GM12872 (cell line): ENCODE measurements around the gene ADCK1.

Experiments
- CTCF ChIP-seq: IDR thresholded peaks from 3 replicates; pipeline ENCODE4 v1.5.1; 2011; ENCODE audit warnings: low read depth, mild to moderate bottlenecking, low read length, moderate library complexity; ENCODE audit not compliant: insufficient read depth

ADCK1 gene

DNA sequence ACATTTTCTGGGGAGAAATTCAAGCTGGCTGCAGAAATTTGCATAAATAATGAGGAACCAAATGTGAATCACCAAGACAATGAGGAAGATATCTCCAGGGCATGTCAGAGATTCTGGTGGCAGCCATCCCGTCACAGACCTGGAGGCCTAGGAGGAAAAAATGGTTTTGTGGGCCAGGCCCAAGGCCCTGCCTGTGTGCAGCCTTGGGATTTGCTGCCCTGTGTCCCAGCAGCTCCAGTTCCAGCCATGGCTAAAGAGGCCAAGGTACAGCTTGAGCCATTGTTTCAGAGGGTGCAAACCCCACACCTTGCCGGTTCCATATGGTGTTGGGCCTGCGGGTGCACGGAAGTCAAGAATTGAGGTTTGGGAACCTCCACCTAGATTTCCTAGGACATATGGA, 147.5 kb downstream of the ADCK1 start:
- TF ChIP-seq CTCF, result no peak

GRCh38 chr14:77950371-77951063, 150.6 kb downstream of the ADCK1 start:
- TF ChIP-seq CTCF, result no peak

- no peak for TF ChIP-seq CTCF
These were observed 156.0 kb downstream of the ADCK1 start for GRCh38 chr14:77955816-77956484.

DNA sequence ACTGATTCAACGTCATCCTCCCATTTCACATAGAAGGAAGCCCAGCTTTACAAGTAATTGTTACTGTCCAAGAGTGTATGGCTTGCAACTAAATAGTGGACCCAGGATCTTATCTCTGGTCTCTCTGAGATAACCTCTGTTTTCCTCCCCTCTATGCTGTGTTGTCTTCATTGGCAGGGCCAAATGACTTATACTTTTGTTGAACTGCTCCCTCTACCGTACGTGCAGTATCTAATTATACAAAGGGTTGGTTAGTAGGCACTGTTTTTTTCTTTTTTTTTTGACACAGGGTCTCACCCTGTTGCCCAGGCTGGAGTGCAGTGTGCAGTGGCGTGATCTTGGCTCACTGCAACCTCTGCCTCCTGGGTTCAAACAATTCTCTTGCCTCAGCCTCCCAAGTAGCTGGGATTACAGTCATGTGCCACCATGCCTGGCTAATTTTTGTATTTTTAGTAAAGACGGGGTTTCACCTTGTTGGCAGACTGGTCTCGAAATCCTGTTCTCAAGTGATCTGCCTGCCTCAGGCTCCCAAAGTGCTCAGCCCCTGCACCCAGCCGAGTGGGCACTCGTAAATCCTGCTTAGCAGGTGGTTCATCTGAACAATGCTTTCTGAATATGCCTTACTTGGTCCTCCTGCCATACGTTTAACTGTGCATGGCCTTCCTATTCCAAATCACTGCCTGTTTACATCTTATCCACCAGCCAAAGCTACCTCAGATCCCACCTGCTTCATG, 162.1 kb downstream of the ADCK1 start:
- TF ChIP-seq CTCF, result no peak

GRCh38 chr14:77962731-77963520, 163.0 kb downstream of the ADCK1 start:
- TF ChIP-seq CTCF, result no peak

DNA sequence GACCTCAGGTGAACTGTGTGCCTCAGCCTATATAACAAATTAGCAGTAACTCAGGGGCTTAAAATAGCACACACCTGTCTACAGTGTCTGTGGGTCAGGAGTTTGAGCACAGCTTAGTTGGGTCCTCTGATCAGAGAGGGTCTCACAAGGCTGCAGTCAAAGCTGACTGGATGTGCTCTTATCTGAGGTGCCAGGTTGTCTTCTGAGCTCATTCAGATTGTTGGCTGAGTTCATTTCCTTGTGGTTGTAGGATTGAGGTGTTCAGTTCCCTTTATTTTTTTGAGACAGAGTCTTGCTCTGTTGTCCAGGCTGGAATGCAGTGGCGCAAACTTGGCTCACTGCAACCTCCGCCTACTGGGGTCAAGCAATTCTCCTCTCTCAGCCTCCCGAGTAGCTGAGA, 164.7 kb downstream of the ADCK1 start:
- TF ChIP-seq CTCF, result no peak

- TF ChIP-seq CTCF, result no peak
These were observed 165.1 kb downstream of the ADCK1 start for GRCh38 chr14:77965050-77965449.
